K562 (cell line): ENCODE measurements around the gene GRIP1.

ENCODE experiments used
- CAMTA2 ChIP-seq: fragments of 250-450 bp; sonication (Bioruptor Pico); conservative IDR thresholded peaks from 2 replicates; pipeline ENCODE4 v1.5.1; 2022
- CBX8 ChIP-seq: fragments of 200-600 bp; sonication (generic); IDR thresholded peaks from 2 replicates; pipeline ENCODE4 v1.6.1; 2012; ENCODE audit warnings: borderline replicate concordance, mixed run types, low read depth, mild to moderate bottlenecking, moderate library complexity, mixed read lengths, low read length, control low read depth, inconsistent platforms; ENCODE audit not compliant: poor library complexity, severe bottlenecking; ENCODE audit errors: extremely low read depth
- KDM1A ChIP-seq, 2 experiments: fragments of 450-650 bp; IDR thresholded peaks; 2 replicates each; pipeline ENCODE4 v1.6.1; 2016; ENCODE audit warnings: mild to moderate bottlenecking in 2 of 2
- POLR2A ChIP-seq: fragments of 450-650 bp; conservative IDR thresholded peaks from 2 replicates; pipeline ENCODE4 v1.6.1; 2016
- PRMT5 ChIP-seq: sonication (generic); formaldehyde crosslinking; IDR thresholded peaks from 2 replicates; pipeline ENCODE4 v1.5.0; 2020; ENCODE audit warnings: missing genetic modification reagents
- PRPF4 ChIP-seq: fragments of 200-400 bp; formaldehyde crosslinking; IDR thresholded peaks from one replicate; pipeline ENCODE4 v1.6.1; 2017; ENCODE audit warnings: low read length, low read depth, mild to moderate bottlenecking; ENCODE audit not compliant: insufficient read depth, poor library complexity, severe bottlenecking
- SETDB1 ChIP-seq: IDR thresholded peaks from one replicate; pipeline ENCODE4 v1.6.1; 2012; ENCODE audit warnings: low read length, control low read depth, inconsistent platforms
- SMARCC2 ChIP-seq: fragments of 450-650 bp; IDR thresholded peaks from 2 replicates; pipeline ENCODE4 v1.6.1; 2017; ENCODE audit warnings: antibody characterized with exemption, moderate library complexity, mild to moderate bottlenecking, low read depth
- TEAD1 ChIP-seq, 2 experiments: fragments of 450-650 bp in 1 of 2; sonication (generic) in 1 of 2; formaldehyde crosslinking; IDR thresholded peaks; 2 replicates each; pipeline versions ENCODE4 v1.4.0 to v1.8.0; 2020 to 2022; ENCODE audit warnings: mild to moderate bottlenecking in 2 of 2, missing genetic modification reagents in 1 of 2
- ZFP36 ChIP-seq: fragments of 150-350 bp; IDR thresholded peaks from 2 replicates; pipeline ENCODE4 v1.6.1; 2018; ENCODE audit warnings: low read length, low read depth; ENCODE audit not compliant: partially characterized antibody
- ZNF445 ChIP-seq: fragments of 250-450 bp; sonication (Bioruptor Pico); IDR thresholded peaks from 2 replicates; pipeline ENCODE4 v1.4.0; 2020; ENCODE audit warnings: low read depth, mild to moderate bottlenecking, moderate library complexity
- ZNF785 ChIP-seq: fragments of 250-450 bp; sonication (Bioruptor Pico); IDR thresholded peaks from 2 replicates; pipeline ENCODE4 v1.4.0; 2020; ENCODE audit warnings: mild to moderate bottlenecking
- TF ChIP-seq, protein P1 (sequence below), 3 experiments: IDR thresholded peaks in 2 of 3; conservative IDR thresholded peaks in 1 of 3; 2 replicates each; pipeline ENCODE4 v1.5.1; 2011 to 2012; ENCODE audit warnings: low read length in 3 of 3, mild to moderate bottlenecking in 3 of 3, control low read depth in 2 of 3, improper control_type of control experiment in 1 of 3, inconsistent platforms in 1 of 3, low read depth in 1 of 3, mixed read lengths in 1 of 3, moderate library complexity in 1 of 3; ENCODE audit not compliant: insufficient read depth in 2 of 3

- TF ChIP-seq POLR2A, result no peak
- no peak for TF ChIP-seq CAMTA2
- TF ChIP-seq SMARCC2, result no peak
- TF ChIP-seq, protein P1, sequence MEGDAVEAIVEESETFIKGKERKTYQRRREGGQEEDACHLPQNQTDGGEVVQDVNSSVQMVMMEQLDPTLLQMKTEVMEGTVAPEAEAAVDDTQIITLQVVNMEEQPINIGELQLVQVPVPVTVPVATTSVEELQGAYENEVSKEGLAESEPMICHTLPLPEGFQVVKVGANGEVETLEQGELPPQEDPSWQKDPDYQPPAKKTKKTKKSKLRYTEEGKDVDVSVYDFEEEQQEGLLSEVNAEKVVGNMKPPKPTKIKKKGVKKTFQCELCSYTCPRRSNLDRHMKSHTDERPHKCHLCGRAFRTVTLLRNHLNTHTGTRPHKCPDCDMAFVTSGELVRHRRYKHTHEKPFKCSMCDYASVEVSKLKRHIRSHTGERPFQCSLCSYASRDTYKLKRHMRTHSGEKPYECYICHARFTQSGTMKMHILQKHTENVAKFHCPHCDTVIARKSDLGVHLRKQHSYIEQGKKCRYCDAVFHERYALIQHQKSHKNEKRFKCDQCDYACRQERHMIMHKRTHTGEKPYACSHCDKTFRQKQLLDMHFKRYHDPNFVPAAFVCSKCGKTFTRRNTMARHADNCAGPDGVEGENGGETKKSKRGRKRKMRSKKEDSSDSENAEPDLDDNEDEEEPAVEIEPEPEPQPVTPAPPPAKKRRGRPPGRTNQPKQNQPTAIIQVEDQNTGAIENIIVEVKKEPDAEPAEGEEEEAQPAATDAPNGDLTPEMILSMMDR (IDR thresholded peaks at IDR 0.05 in 2 of 3, conservative IDR thresholded peaks at IDR 0.05 in 1 of 3; ENCODE audit: insufficient read depth in 2 of 3, low read depth in 1 of 3, low read length in 3 of 3), result no peak
- no peak for TF ChIP-seq ZNF785 (CRISPR knock-in tag)
- no peak for TF ChIP-seq SETDB1
- TF ChIP-seq CBX8, result no peak
- TF ChIP-seq KDM1A (IDR thresholded peaks at IDR 0.05), result no peak
- TF ChIP-seq ZNF445, result no peak
- TF ChIP-seq TEAD1 (CRISPR knock-in tag; IDR thresholded peaks at IDR 0.05), result no peak
- no peak for TF ChIP-seq ZFP36
- TF ChIP-seq PRPF4, result no peak
- no peak for TF ChIP-seq PRMT5 (CRISPR knock-in tag)
Measured at GRCh38 chr12:66623455-66623854, 55.4 kb downstream of the GRIP1 start.
